ENCODE results near the gene TNK2.

The TNK2 gene

GRCh38 chr3:195911946-195912270 is 3.6 kb upstream of the TNK2 start:
- H3K4ac ChIP-seq (ENCODE audit: low read depth in 1 of 2, low read length in 2 of 2), result no peak overlapping the region
- no peak overlapping the region for H3K18ac ChIP-seq (ENCODE audit: low read depth in 1 of 2, low read length in 2 of 2)
- no peak overlapping the region for H4K8ac ChIP-seq (ENCODE audit: low read length)
- H3K4me1 ChIP-seq (ENCODE audit: control insufficient read depth, insufficient read depth, low read depth, low read length), result peaks cover 32% of the 10 kb centered on the region
- H3K27ac ChIP-seq (ENCODE audit: low read length, poor library complexity, severe bottlenecking), result no peak overlapping the region
- H3K36me3 ChIP-seq (ENCODE audit: control insufficient read depth in 1 of 2, insufficient read depth in 2 of 2, low read depth in 1 of 2, low read length in 2 of 2), result no peaks in the 10 kb centered on the region
- H2BK120ac ChIP-seq (ENCODE audit: low read depth, low read length), result no peak overlapping the region
- H2BK12ac ChIP-seq (ENCODE audit: low read length in 2 of 2), result no peak overlapping the region
- no peak overlapping the region for H3K23ac ChIP-seq (ENCODE audit: low read length in 2 of 2)
- H3K4me3 ChIP-seq (ENCODE audit: insufficient read depth in 1 of 2, low read depth in 1 of 2, low read length in 2 of 2), result no peak overlapping the region
- no peak overlapping the region for H3K14ac ChIP-seq (ENCODE audit: low read length in 2 of 2)
- WGBS, result 80% methylated on average over 4 of the region's 4 CpGs
- no peak overlapping the region for H2AFZ ChIP-seq (ENCODE audit: low read depth, low read length)
- no peak overlapping the region for H3K4me2 ChIP-seq (ENCODE audit: low read length, poor library complexity, severe bottlenecking)
- no peak overlapping the region for H2BK5ac ChIP-seq (ENCODE audit: low read depth, low read length, poor library complexity, severe bottlenecking)
- no peak overlapping the region for H3K9ac ChIP-seq (ENCODE audit: low read length)
- H4K91ac ChIP-seq (ENCODE audit: low read length), result no peak overlapping the region
- H3K79me1 ChIP-seq (replicated peaks; ENCODE audit: low read length, poor library complexity, severe bottlenecking), result peaks cover 13% of the 10 kb centered on the region
- no peak overlapping the region for H2BK15ac ChIP-seq (ENCODE audit: low read depth, poor library complexity, severe bottlenecking)
- no peak overlapping the region for H2AK5ac ChIP-seq (ENCODE audit: low read length, severe bottlenecking)
- no peak for DNase-seq
- H3K27me3 ChIP-seq (ENCODE audit: control insufficient read depth in 1 of 2, insufficient read depth in 1 of 2, low read length in 2 of 2), result peaks cover 8 to 9% of the 10 kb centered on the region in 2 experiments
- H3K9me3 ChIP-seq (ENCODE audit: control insufficient read depth, low read length), result no peaks in the 10 kb centered on the region

- DNase-seq, result no peak
- Histone ChIP-seq H3K14ac (ENCODE audit: low read length in 2 of 2) (no peak overlapping the region), H3K27ac (ENCODE audit: low read length, poor library complexity, severe bottlenecking) (no peak overlapping the region), H3K4me1 (ENCODE audit: control insufficient read depth, insufficient read depth, low read depth, low read length) (peaks cover 32% of the 10 kb centered on the region), H4K91ac (ENCODE audit: low read length) (peak overlapping the region; percentile 25), H3K4ac (ENCODE audit: low read depth in 1 of 2, low read length in 2 of 2) (no peak overlapping the region), H2BK12ac (ENCODE audit: low read length in 2 of 2) (no peak overlapping the region), H2BK15ac (ENCODE audit: low read depth, poor library complexity, severe bottlenecking) (no peak overlapping the region), H2BK120ac (ENCODE audit: low read depth, low read length) (no peak overlapping the region), H2AK5ac (ENCODE audit: low read length, severe bottlenecking) (no peak overlapping the region), H3K79me1 (replicated peaks; ENCODE audit: low read length, poor library complexity, severe bottlenecking) (peaks cover 17% of the 10 kb centered on the region), H2AFZ (ENCODE audit: low read depth, low read length) (no peak overlapping the region), H4K8ac (ENCODE audit: low read length) (no peak overlapping the region), H3K18ac (ENCODE audit: low read depth in 1 of 2, low read length in 2 of 2) (no peak overlapping the region), H2BK5ac (ENCODE audit: low read depth, low read length, poor library complexity, severe bottlenecking) (no peak overlapping the region), H3K9me3 (ENCODE audit: control insufficient read depth, low read length) (no peaks in the 10 kb centered on the region), H3K23ac (ENCODE audit: low read length in 2 of 2) (no peak overlapping the region), H3K27me3 (ENCODE audit: control insufficient read depth in 1 of 2, insufficient read depth in 1 of 2, low read length in 2 of 2) (peaks cover 2 to 3% of the 10 kb centered on the region in 2 experiments), H3K36me3 (ENCODE audit: control insufficient read depth in 1 of 2, insufficient read depth in 2 of 2, low read depth in 1 of 2, low read length in 2 of 2) (no peaks in the 10 kb centered on the region), H3K9ac (ENCODE audit: low read length) (no peak overlapping the region), H3K4me3 (ENCODE audit: insufficient read depth in 1 of 2, low read depth in 1 of 2, low read length in 2 of 2) (no peak overlapping the region), H3K4me2 (ENCODE audit: low read length, poor library complexity, severe bottlenecking) (no peak overlapping the region)
- 90% methylated on average over 13 of the region's 14 CpGs for WGBS
Observed at GRCh38 chr3:195911041-195911945, 2.9 kb upstream of the TNK2 start.

- Histone ChIP-seq H3K36me3 (ENCODE audit: control insufficient read depth in 1 of 2, insufficient read depth in 2 of 2, low read depth in 1 of 2, low read length in 2 of 2) (no peaks in the 10 kb centered on the region), H2BK120ac (ENCODE audit: low read depth, low read length) (no peak overlapping the region), H3K9me3 (ENCODE audit: control insufficient read depth, low read length) (no peaks in the 10 kb centered on the region), H3K27ac (ENCODE audit: low read length, poor library complexity, severe bottlenecking) (no peak overlapping the region), H2BK15ac (ENCODE audit: low read depth, poor library complexity, severe bottlenecking) (no peak overlapping the region), H3K4me3 (ENCODE audit: insufficient read depth in 1 of 2, low read depth in 1 of 2, low read length in 2 of 2) (peak overlapping the region in 1 of 2 experiments; percentile 79), H3K9ac (ENCODE audit: low read length) (peak overlapping the region; percentile 76), H2AFZ (ENCODE audit: low read depth, low read length) (no peak overlapping the region), H3K4me2 (ENCODE audit: low read length, poor library complexity, severe bottlenecking) (no peak overlapping the region), H3K4ac (ENCODE audit: low read depth in 1 of 2, low read length in 2 of 2) (peak overlapping the region in 1 of 2 experiments; percentile 80), H2BK12ac (ENCODE audit: low read length in 2 of 2) (no peak overlapping the region), H2AK5ac (ENCODE audit: low read length, severe bottlenecking) (peak overlapping the region; percentile 18), H3K23ac (ENCODE audit: low read length in 2 of 2) (no peak overlapping the region), H4K8ac (ENCODE audit: low read length) (peak overlapping the region; percentile 97), H3K79me1 (replicated peaks; ENCODE audit: low read length, poor library complexity, severe bottlenecking) (peaks cover 19% of the 10 kb centered on the region), H3K18ac (ENCODE audit: low read depth in 1 of 2, low read length in 2 of 2) (peak overlapping the region; percentile 1 to 29), H3K14ac (ENCODE audit: low read length in 2 of 2) (no peak overlapping the region), H2BK5ac (ENCODE audit: low read depth, low read length, poor library complexity, severe bottlenecking) (no peak overlapping the region), H3K4me1 (ENCODE audit: control insufficient read depth, insufficient read depth, low read depth, low read length) (peaks cover 32% of the 10 kb centered on the region), H3K27me3 (ENCODE audit: control insufficient read depth in 1 of 2, insufficient read depth in 1 of 2, low read length in 2 of 2) (no peaks in the 10 kb centered on the region), H4K91ac (ENCODE audit: low read length) (peak overlapping the region; percentile 34)
- WGBS, result 80% methylated on average over 6 of the region's 8 CpGs
- no peak for DNase-seq
Observed at GRCh38 chr3:195910499-195910845, 2.1 kb upstream of the TNK2 start.

- peak; percentile 81 for DNase-seq
- H3K4me1 ChIP-seq (ENCODE audit: control insufficient read depth, insufficient read depth, low read depth, low read length), result peaks cover 29% of the 10 kb centered on the region
- peak overlapping the region; percentile 34 to 80 for H3K4ac ChIP-seq (ENCODE audit: low read depth in 1 of 2, low read length in 2 of 2)
- peak overlapping the region; percentile 76 for H4K91ac ChIP-seq (ENCODE audit: low read length)
- 9% methylated on average over 33 of the region's 68 CpGs for WGBS
- H3K36me3 ChIP-seq (ENCODE audit: control insufficient read depth in 1 of 2, insufficient read depth in 2 of 2, low read depth in 1 of 2, low read length in 2 of 2), result no peaks in the 10 kb centered on the region
- H3K79me1 ChIP-seq (replicated peaks; ENCODE audit: low read length, poor library complexity, severe bottlenecking), result peaks cover 20% of the 10 kb centered on the region
- H3K14ac ChIP-seq (ENCODE audit: low read length in 2 of 2), result no peak overlapping the region
- H3K4me2 ChIP-seq (ENCODE audit: low read length, poor library complexity, severe bottlenecking), result peak overlapping the region; percentile 82
- H4K8ac ChIP-seq (ENCODE audit: low read length), result peak overlapping the region; percentile 97
- no peaks in the 10 kb centered on the region for H3K9me3 ChIP-seq (ENCODE audit: control insufficient read depth, low read length)
- H3K27ac ChIP-seq (ENCODE audit: low read length, poor library complexity, severe bottlenecking), result peak overlapping the region; percentile 34
- peak overlapping the region; percentile 79 for H3K4me3 ChIP-seq (ENCODE audit: insufficient read depth in 1 of 2, low read depth in 1 of 2, low read length in 2 of 2)
- peak overlapping the region; percentile 76 for H3K9ac ChIP-seq (ENCODE audit: low read length)
- peak overlapping the region; percentile 73 for H2BK120ac ChIP-seq (ENCODE audit: low read depth, low read length)
- H3K23ac ChIP-seq (ENCODE audit: low read length in 2 of 2), result no peak overlapping the region
- H2BK15ac ChIP-seq (ENCODE audit: low read depth, poor library complexity, severe bottlenecking), result no peak overlapping the region
- H2AK5ac ChIP-seq (ENCODE audit: low read length, severe bottlenecking), result no peak overlapping the region
- no peaks in the 10 kb centered on the region for H3K27me3 ChIP-seq (ENCODE audit: control insufficient read depth in 1 of 2, insufficient read depth in 1 of 2, low read length in 2 of 2)
- peak overlapping the region; percentile 87 for H2AFZ ChIP-seq (ENCODE audit: low read depth, low read length)
- peak overlapping the region; percentile 89 to 94 for H3K18ac ChIP-seq (ENCODE audit: low read depth in 1 of 2, low read length in 2 of 2)
- H2BK12ac ChIP-seq (ENCODE audit: low read length in 2 of 2), result peak overlapping the region; percentile 37 to 51
- peak overlapping the region; percentile 59 for H2BK5ac ChIP-seq (ENCODE audit: low read depth, low read length, poor library complexity, severe bottlenecking)
Observed at GRCh38 chr3:195909644-195910498, 1.5 kb upstream of the TNK2 start.
